Activated CD8-positive, alpha-beta memory T cell treated with anti-CD3 and anti-CD28 coated beads, Interleukin-2, amount 50 U/mL, for 24 hours (primary cell): ENCODE results near the gene AFAP1L2.

Experiments
- DNase-seq: peaks from one replicate; pipeline ENCODE4 v3.0.0-alpha.2; 2020; ENCODE audit errors: extremely low read depth

The AFAP1L2 gene

GRCh38 chr10:114310346-114310745 is 94.0 kb downstream of the AFAP1L2 start:
- DNase-seq: no peak

- DNase-seq: no peak
These were observed 95.0 kb downstream of the AFAP1L2 start for GRCh38 chr10:114309364-114309651.

GRCh38 chr10:114308531-114309363 is 95.6 kb downstream of the AFAP1L2 start:
- no peak for DNase-seq

- DNase-seq: no peak
These were observed 96.6 kb downstream of the AFAP1L2 start for GRCh38 chr10:114307731-114308130.

- no peak for DNase-seq
These were observed 98.0 kb downstream of the AFAP1L2 start for GRCh38 chr10:114306116-114306973.

GRCh38 chr10:114305521-114305925 is 98.8 kb downstream of the AFAP1L2 start:
- no peak for DNase-seq

- peak; percentile 20 for DNase-seq
These were observed 99.5 kb downstream of the AFAP1L2 start for GRCh38 chr10:114304571-114305421.

- DNase-seq: peak; percentile 53
These were observed 100.2 kb downstream of the AFAP1L2 start for GRCh38 chr10:114304017-114304570.

- no peak for DNase-seq
These were observed 100.7 kb downstream of the AFAP1L2 start for GRCh38 chr10:114303556-114303955.

GRCh38 chr10:114301951-114302710 is 102.2 kb downstream of the AFAP1L2 start:
- DNase-seq: no peak

- DNase-seq: no peak
These were observed 103.1 kb downstream of the AFAP1L2 start for GRCh38 chr10:114301177-114301576.

GRCh38 chr10:114300036-114300645 is 104.2 kb downstream of the AFAP1L2 start:
- DNase-seq: no peak

- DNase-seq: no peak
These were observed 107.1 kb downstream of the AFAP1L2 start for GRCh38 chr10:114297136-114297705.

- DNase-seq: no peak
These were observed 108.9 kb downstream of the AFAP1L2 start for GRCh38 chr10:114295393-114295792.

GRCh38 chr10:114294549-114294948 is 109.8 kb downstream of the AFAP1L2 start:
- no peak for DNase-seq

GRCh38 chr10:114293075-114293474 is 111.2 kb downstream of the AFAP1L2 start:
- no peak for DNase-seq

- no peak for DNase-seq
These were observed 112.8 kb downstream of the AFAP1L2 start for GRCh38 chr10:114291516-114291915.

GRCh38 chr10:114291076-114291475 is 113.2 kb downstream of the AFAP1L2 start:
- DNase-seq: no peak

- no peak for DNase-seq
These were observed 114.3 kb downstream of the AFAP1L2 start for GRCh38 chr10:114290038-114290437.

- no peak for DNase-seq
These were observed 115.2 kb downstream of the AFAP1L2 start for GRCh38 chr10:114289096-114289436.
